Esophagus (tissue), 2 donors: ENCODE data around the gene CELSR3. TPM values are rescaled to one million over a fixed set of nuclear protein-coding genes. Genes with fewer than 3 reads are reported as not detected.

ENCODE experiments used
- H3K27ac ChIP-seq, 2 donors: one replicate each; pipeline ENCODE4 v1.5.1; 2013; ENCODE audit warnings: low read depth in 2 of 2, mild to moderate bottlenecking in 2 of 2, inconsistent platforms in 1 of 2, low read length in 1 of 2, moderate library complexity in 1 of 2
- H3K27me3 ChIP-seq, 2 donors: one replicate each; pipeline ENCODE4 v1.6.1; 2013; ENCODE audit warnings: low read length in 2 of 2, control low read depth in 1 of 2, mild to moderate bottlenecking in 1 of 2; ENCODE audit not compliant: insufficient read depth in 2 of 2, control insufficient read depth in 1 of 2
- H3K36me3 ChIP-seq, 2 donors: one replicate each; pipeline ENCODE4 v1.6.1; 2013; ENCODE audit warnings: low read length in 1 of 2; ENCODE audit not compliant: control insufficient read depth in 2 of 2, insufficient read depth in 2 of 2
- H3K4me1 ChIP-seq, 2 donors: one replicate each; pipeline ENCODE4 v1.6.1; 2013; ENCODE audit warnings: low read length in 1 of 2; ENCODE audit not compliant: control insufficient read depth in 2 of 2, insufficient read depth in 2 of 2
- H3K4me3 ChIP-seq, 2 donors: one replicate each; pipeline ENCODE4 v1.5.1; 2013; ENCODE audit warnings: low read length in 2 of 2, mild to moderate bottlenecking in 2 of 2, low read depth in 1 of 2, moderate library complexity in 1 of 2
- H3K9me3 ChIP-seq, 2 donors: one replicate each; pipeline ENCODE4 v1.6.1; 2013; ENCODE audit warnings: mild to moderate bottlenecking in 2 of 2, low read depth in 1 of 2, low read length in 1 of 2, moderate library complexity in 1 of 2; ENCODE audit not compliant: control insufficient read depth in 2 of 2, insufficient read depth in 1 of 2
- WGBS, 2 donors: extraction: QIAGEN DNeasy Blood & Tissue Kit; methylation state at CpG; one replicate each; pipeline ENCODE4 v1.1.7; 2013; 5-methylcytosine and 5-hydroxymethylcytosine counted together
- polyA plus RNA-seq, 2 donors: library from polyadenylated mRNA; stranded (reverse); fragments of 200-250 nt; gene quantifications; one replicate each; pipeline ENCODE4 v1.2.3, GENCODE V29; 2013
- donor health status: healthy with polysubstance abuse.
- donor health status: Bipolar disorder and iron deficiency.

Gene CELSR3
- polyA plus RNA-seq, 2 donors: 0.36 to 0.77 TPM

- no peak overlapping the region for H3K27ac ChIP-seq
- H3K9me3 ChIP-seq: no peaks in the 10 kb centered on the region
- H3K27me3 ChIP-seq: no peaks in the 10 kb centered on the region
- no peaks in the 10 kb centered on the region for H3K36me3 ChIP-seq
- H3K4me3 ChIP-seq: no peak overlapping the region
- peaks cover 6 to 11% of the 10 kb centered on the region in 2 donors for H3K4me1 ChIP-seq
- 95 to 96% methylated on average over 15 of the region's 15 CpGs for WGBS, 2 donors
These were observed 9.6 kb downstream of the CELSR3 start for GRCh38 chr3:48652923-48653715.

GRCh38 chr3:48651771-48652170, 10.9 kb downstream of the CELSR3 start:
- Histone ChIP-seq H3K9me3 (no peaks in the 10 kb centered on the region), H3K27ac (no peak overlapping the region), H3K36me3 (no peaks in the 10 kb centered on the region), H3K4me1 (peaks cover 1 to 7% of the 10 kb centered on the region in 2 donors), H3K27me3 (no peaks in the 10 kb centered on the region), H3K4me3 (no peak overlapping the region)
- 69 to 76% methylated on average over 11 of the region's 11 CpGs for WGBS, 2 donors

- Histone ChIP-seq H3K27me3 (no peaks in the 10 kb centered on the region), H3K9me3 (no peaks in the 10 kb centered on the region), H3K4me3 (no peak overlapping the region), H3K36me3 (no peaks in the 10 kb centered on the region), H3K4me1 (peaks cover 0 to 2% of the 10 kb centered on the region in 2 donors), H3K27ac (no peak overlapping the region)
- 87 to 88% methylated on average over 12 of the region's 12 CpGs for WGBS, 2 donors
These were observed 12.0 kb downstream of the CELSR3 start for GRCh38 chr3:48650723-48651122.

- Histone ChIP-seq H3K27me3 (no peaks in the 10 kb centered on the region), H3K4me3 (no peak overlapping the region), H3K36me3 (no peaks in the 10 kb centered on the region), H3K9me3 (no peaks in the 10 kb centered on the region), H3K4me1 (no peaks in the 10 kb centered on the region), H3K27ac (no peak overlapping the region)
- 89 to 90% methylated on average over 15 of the region's 15 CpGs for WGBS, 2 donors
These were observed 14.4 kb downstream of the CELSR3 start for GRCh38 chr3:48648188-48648850.

- no peaks in the 10 kb centered on the region for H3K36me3 ChIP-seq
- no peaks in the 10 kb centered on the region for H3K9me3 ChIP-seq
- H3K4me1 ChIP-seq: no peaks in the 10 kb centered on the region
- H3K27ac ChIP-seq: no peak overlapping the region
- WGBS, 2 donors: 80 to 89% methylated on average over 4 to 9 of the region's 9 CpGs
- no peak overlapping the region for H3K4me3 ChIP-seq
- H3K27me3 ChIP-seq: no peaks in the 10 kb centered on the region
These were observed 15.0 kb downstream of the CELSR3 start for GRCh38 chr3:48647714-48648113.

- Histone ChIP-seq H3K9me3 (no peaks in the 10 kb centered on the region), H3K36me3 (no peaks in the 10 kb centered on the region), H3K4me3 (no peak overlapping the region), H3K4me1 (no peaks in the 10 kb centered on the region), H3K27ac (no peak overlapping the region), H3K27me3 (no peaks in the 10 kb centered on the region)
- WGBS, 2 donors: 88 to 91% methylated on average over 22 of the region's 22 CpGs
These were observed 17.6 kb downstream of the CELSR3 start for GRCh38 chr3:48644898-48645760.

- no peaks in the 10 kb centered on the region for H3K36me3 ChIP-seq
- H3K27ac ChIP-seq: no peak overlapping the region
- no peaks in the 10 kb centered on the region for H3K9me3 ChIP-seq
- no peak overlapping the region for H3K4me3 ChIP-seq
- 93 to 96% methylated on average over 11 to 12 of the region's 12 CpGs for WGBS, 2 donors
- H3K4me1 ChIP-seq: no peaks in the 10 kb centered on the region
- H3K27me3 ChIP-seq: no peaks in the 10 kb centered on the region
These were observed 20.1 kb downstream of the CELSR3 start for GRCh38 chr3:48642605-48643004.

- H3K9me3 ChIP-seq: no peaks in the 10 kb centered on the region
- no peaks in the 10 kb centered on the region for H3K36me3 ChIP-seq
- no peak overlapping the region for H3K27ac ChIP-seq
- no peaks in the 10 kb centered on the region for H3K4me1 ChIP-seq
- no peaks in the 10 kb centered on the region for H3K27me3 ChIP-seq
- 92 to 100% methylated on average over 3 of the region's 3 CpGs for WGBS, 2 donors
- H3K4me3 ChIP-seq: no peak overlapping the region
These were observed 21.3 kb downstream of the CELSR3 start for GRCh38 chr3:48641396-48641795.

- no peak overlapping the region for H3K4me3 ChIP-seq
- 87 to 88% methylated on average over 38 of the region's 38 CpGs for WGBS, 2 donors
- H3K27ac ChIP-seq: no peak overlapping the region
- no peaks in the 10 kb centered on the region for H3K27me3 ChIP-seq
- H3K9me3 ChIP-seq: no peaks in the 10 kb centered on the region
- H3K4me1 ChIP-seq: peaks cover 0 to 6% of the 10 kb centered on the region in 2 donors
- H3K36me3 ChIP-seq: no peaks in the 10 kb centered on the region
These were observed 22.6 kb downstream of the CELSR3 start for GRCh38 chr3:48639944-48640606.
